GM12878 (cell line): ENCODE measurements around the gene NR2F2.

Source experiments
- BMI1 ChIP-seq: fragments of 450-650 bp; IDR thresholded peaks from 2 replicates; pipeline ENCODE4 v1.6.1; 2016; ENCODE audit warnings: mild to moderate bottlenecking, moderate library complexity, borderline replicate concordance
- CHD4 ChIP-seq: fragments of 200-600 bp; sonication (generic); IDR thresholded peaks from 2 replicates; pipeline ENCODE4 v1.6.1; 2016; ENCODE audit warnings: mild to moderate bottlenecking
- EZH2 ChIP-seq: IDR thresholded peaks from 2 replicates; pipeline ENCODE4 v1.6.1; 2012; ENCODE audit warnings: low read depth, mild to moderate bottlenecking, control low read depth, inconsistent platforms, low read length, borderline replicate concordance; ENCODE audit not compliant: control insufficient read depth
- MXI1 ChIP-seq: fragments of 150-350 bp; IDR thresholded peaks from 2 replicates; pipeline ENCODE4 v1.6.1; 2011; ENCODE audit warnings: low read depth, mild to moderate bottlenecking, inconsistent platforms, low read length, improper control_type of control experiment
- POLR2A ChIP-seq: IDR thresholded peaks from 2 replicates; pipeline ENCODE4 v1.6.1; 2011; ENCODE audit warnings: low read depth, mild to moderate bottlenecking, low read length
- TAF1 ChIP-seq: IDR thresholded peaks from 2 replicates; pipeline ENCODE4 v1.6.1; 2011; ENCODE audit warnings: mild to moderate bottlenecking, low read depth, low read length, borderline replicate concordance
- TF ChIP-seq, protein P1 (sequence below), 3 experiments: IDR thresholded peaks in 2 of 3; conservative IDR thresholded peaks in 1 of 3; 2 replicates each; pipeline ENCODE4 v1.5.1; 2011; ENCODE audit warnings: low read depth in 3 of 3, low read length in 3 of 3, mild to moderate bottlenecking in 3 of 3, control low read depth in 2 of 3, moderate library complexity in 2 of 3, inconsistent platforms in 1 of 3, mixed read lengths in 1 of 3; ENCODE audit not compliant: control insufficient read depth in 2 of 3, insufficient read depth in 1 of 3; ENCODE audit errors: extremely low read depth in 1 of 3
- TF ChIP-seq, protein P2 (sequence below): fragments of 450-650 bp; IDR thresholded peaks from 2 replicates; pipeline ENCODE4 v1.6.1; 2017; ENCODE audit warnings: mild to moderate bottlenecking
- TF ChIP-seq, protein P3 (sequence below): IDR thresholded peaks from 2 replicates; pipeline ENCODE4 v1.6.1; 2011; ENCODE audit warnings: low read depth, mild to moderate bottlenecking, low read length, moderate library complexity, borderline replicate concordance; ENCODE audit errors: extremely low read depth

DNA sequence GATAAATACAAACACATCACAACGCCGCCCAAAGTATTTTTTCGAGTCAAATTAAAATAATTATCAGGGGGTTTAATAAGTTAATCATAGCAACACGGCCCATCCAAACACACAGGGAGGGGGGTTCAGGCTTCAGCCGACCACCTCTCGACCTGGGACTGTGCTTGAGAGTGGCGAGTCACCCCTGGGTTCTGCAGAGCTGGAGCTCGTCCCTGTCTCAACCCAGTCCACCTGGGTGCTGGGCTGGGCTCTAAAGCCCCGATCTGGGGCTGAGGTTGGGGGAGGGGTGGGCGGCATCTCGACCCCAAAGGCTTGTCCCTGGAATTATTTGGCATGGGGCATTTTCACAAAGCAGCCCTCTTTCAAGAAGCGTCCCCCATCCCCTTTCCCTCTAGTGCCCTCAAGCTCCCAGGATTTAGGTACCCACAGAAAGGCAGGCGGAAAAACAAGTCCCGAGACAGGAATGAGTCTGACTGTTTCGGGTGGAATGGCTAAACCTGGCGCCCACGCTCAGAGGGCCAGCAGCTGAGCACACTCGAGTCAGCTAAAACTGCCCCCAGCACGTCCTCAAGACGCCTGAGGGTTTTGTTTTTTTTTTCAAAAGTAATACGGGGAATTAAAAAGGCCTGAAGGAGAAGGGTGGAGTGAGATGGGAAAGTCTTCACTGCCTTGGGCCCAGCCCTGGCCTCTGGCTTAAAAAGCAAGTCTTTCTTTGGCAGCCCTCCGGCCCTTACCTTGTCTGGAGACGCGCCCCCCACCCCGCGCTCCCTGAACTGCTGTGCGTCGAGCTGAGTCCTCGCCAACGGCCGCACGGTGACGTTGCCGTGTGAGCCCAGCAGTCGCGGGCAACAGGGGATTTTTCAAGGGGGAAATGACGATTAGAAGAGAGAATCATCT, 32.5 kb downstream of the NR2F2 start:
- TF ChIP-seq, protein P1, sequence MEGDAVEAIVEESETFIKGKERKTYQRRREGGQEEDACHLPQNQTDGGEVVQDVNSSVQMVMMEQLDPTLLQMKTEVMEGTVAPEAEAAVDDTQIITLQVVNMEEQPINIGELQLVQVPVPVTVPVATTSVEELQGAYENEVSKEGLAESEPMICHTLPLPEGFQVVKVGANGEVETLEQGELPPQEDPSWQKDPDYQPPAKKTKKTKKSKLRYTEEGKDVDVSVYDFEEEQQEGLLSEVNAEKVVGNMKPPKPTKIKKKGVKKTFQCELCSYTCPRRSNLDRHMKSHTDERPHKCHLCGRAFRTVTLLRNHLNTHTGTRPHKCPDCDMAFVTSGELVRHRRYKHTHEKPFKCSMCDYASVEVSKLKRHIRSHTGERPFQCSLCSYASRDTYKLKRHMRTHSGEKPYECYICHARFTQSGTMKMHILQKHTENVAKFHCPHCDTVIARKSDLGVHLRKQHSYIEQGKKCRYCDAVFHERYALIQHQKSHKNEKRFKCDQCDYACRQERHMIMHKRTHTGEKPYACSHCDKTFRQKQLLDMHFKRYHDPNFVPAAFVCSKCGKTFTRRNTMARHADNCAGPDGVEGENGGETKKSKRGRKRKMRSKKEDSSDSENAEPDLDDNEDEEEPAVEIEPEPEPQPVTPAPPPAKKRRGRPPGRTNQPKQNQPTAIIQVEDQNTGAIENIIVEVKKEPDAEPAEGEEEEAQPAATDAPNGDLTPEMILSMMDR (IDR thresholded peaks at IDR 0.05 in 2 of 3, conservative IDR thresholded peaks at IDR 0.05 in 1 of 3; ENCODE audit: control insufficient read depth in 2 of 3, extremely low read depth in 1 of 3, insufficient read depth in 1 of 3, low read depth in 3 of 3, low read length in 3 of 3), result peak in 1 of 3 experiments; percentile 31; a peak in 1 of 6 replicates
- TF ChIP-seq BMI1 (no peak), EZH2 (no peak), MXI1 (no peak), POLR2A (no peak), CHD4 (no peak), TAF1 (no peak)
- TF ChIP-seq, protein P2, sequence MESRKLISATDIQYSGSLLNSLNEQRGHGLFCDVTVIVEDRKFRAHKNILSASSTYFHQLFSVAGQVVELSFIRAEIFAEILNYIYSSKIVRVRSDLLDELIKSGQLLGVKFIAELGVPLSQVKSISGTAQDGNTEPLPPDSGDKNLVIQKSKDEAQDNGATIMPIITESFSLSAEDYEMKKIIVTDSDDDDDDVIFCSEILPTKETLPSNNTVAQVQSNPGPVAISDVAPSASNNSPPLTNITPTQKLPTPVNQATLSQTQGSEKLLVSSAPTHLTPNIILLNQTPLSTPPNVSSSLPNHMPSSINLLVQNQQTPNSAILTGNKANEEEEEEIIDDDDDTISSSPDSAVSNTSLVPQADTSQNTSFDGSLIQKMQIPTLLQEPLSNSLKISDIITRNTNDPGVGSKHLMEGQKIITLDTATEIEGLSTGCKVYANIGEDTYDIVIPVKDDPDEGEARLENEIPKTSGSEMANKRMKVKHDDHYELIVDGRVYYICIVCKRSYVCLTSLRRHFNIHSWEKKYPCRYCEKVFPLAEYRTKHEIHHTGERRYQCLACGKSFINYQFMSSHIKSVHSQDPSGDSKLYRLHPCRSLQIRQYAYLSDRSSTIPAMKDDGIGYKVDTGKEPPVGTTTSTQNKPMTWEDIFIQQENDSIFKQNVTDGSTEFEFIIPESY, result no peak
- TF ChIP-seq, protein P3, sequence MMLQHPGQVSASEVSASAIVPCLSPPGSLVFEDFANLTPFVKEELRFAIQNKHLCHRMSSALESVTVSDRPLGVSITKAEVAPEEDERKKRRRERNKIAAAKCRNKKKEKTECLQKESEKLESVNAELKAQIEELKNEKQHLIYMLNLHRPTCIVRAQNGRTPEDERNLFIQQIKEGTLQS, result no peak
